Prostate gland (tissue), 2 donors: ENCODE results near the gene TEX44. TPM values are rescaled to one million over a fixed set of nuclear protein-coding genes. Genes with fewer than 3 reads are reported as not detected.

ENCODE experiments used
- DNase-seq: peaks from one replicate; pipeline ENCODE4 v3.0.0-alpha.2; 2019; ENCODE audit warnings: low spot score
- H3K27ac ChIP-seq, 2 donors: fragments of 200-600 bp; sonication (generic); 2 replicates each; pipeline ENCODE4 v1.5.1; 2017 to 2019
- H3K27me3 ChIP-seq: fragments of 200-600 bp; sonication (generic); replicated peaks from 2 replicates; pipeline ENCODE4 v1.5.1; 2019; ENCODE audit not compliant: insufficient read depth
- H3K36me3 ChIP-seq, 2 donors: fragments of 200-600 bp; sonication (generic); 1 replicate in 1 of 2; 2 replicates in 1 of 2; pipeline versions ENCODE4 v1.5.1 to v1.8.1; 2017 to 2019
- H3K4me1 ChIP-seq: fragments of 200-600 bp; sonication (generic); replicated peaks from 2 replicates; pipeline ENCODE4 v1.5.1; 2019
- H3K4me3 ChIP-seq, 2 donors: fragments of 200-600 bp; sonication (generic); 2 replicates each; pipeline ENCODE4 v1.5.1; 2017 to 2019
- H3K9me3 ChIP-seq: fragments of 200-600 bp; sonication (generic); 2 replicates; pipeline ENCODE4 v1.5.1; 2017
- POLR2A ChIP-seq: fragments of 450-650 bp; IDR thresholded peaks from one replicate; pipeline ENCODE4 v1.6.1; 2016; ENCODE audit warnings: antibody characterized with exemption, mild to moderate bottlenecking
- POLR2AphosphoS5 ChIP-seq: sonication (generic); formaldehyde crosslinking; IDR thresholded peaks from one replicate; pipeline ENCODE4 v1.6.1; 2017; ENCODE audit warnings: antibody characterized with exemption
- WGBS: methylation state at CpG from one replicate; pipeline ENCODE4 v1.1.5; 2018; 5-methylcytosine and 5-hydroxymethylcytosine counted together
- intact Hi-C: fragments of 100-400 bp; cut with DNase I; formaldehyde crosslinking; loops from one replicate; pipeline ENCODE4 v1.14.2; 2022
- total RNA-seq, 2 donors: library from RNA; depleted of rRNA; stranded (reverse); fragments of >200 nt; gene quantifications; one replicate each; pipeline ENCODE4 v1.1.0, GENCODE V29; 2016
- TF ChIP-seq, protein P1 (sequence below), 4 experiments: fragments of 200-600 bp in 2 of 4; fragments of 450-650 bp in 2 of 4; sonication (generic) in 2 of 4; IDR thresholded peaks; 1 replicate in 3 of 4; 2 replicates in 1 of 4; pipeline ENCODE4 v1.5.1; 2016 to 2019; ENCODE audit warnings: antibody characterized with exemption in 4 of 4, mild to moderate bottlenecking in 2 of 4, moderate library complexity in 2 of 4

The TEX44 gene
- total RNA-seq, 2 donors from 2014 or later: 10.6 TPM; not detected in 1

DNA sequence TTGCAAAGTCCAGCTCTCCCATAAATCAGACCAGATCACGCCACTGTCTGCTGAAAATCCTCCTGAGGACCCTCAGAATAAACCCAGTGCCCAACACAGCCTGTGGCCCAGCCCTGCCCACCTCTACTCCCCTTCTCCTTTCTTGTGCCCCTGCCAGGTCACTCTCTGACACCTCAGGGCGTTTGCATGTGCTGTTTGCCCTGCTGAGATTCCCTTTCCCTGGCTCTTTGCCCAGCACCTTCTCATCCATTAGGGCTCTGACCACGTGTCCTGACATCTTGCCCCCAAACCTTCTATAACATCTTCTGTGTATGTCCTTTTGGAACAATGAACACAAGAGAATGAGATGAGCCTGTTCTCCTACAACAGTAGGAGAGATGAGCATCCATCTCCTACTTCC lies 43.9 kb upstream of the TEX44 start:
- Histone ChIP-seq H3K4me1 (no peaks in the 10 kb centered on the region), H3K9me3 (no peaks in the 10 kb centered on the region), H3K4me3 (no peak overlapping the region), H3K36me3 (no peaks in the 10 kb centered on the region), H3K27ac (no peak overlapping the region), H3K27me3 (no peaks in the 10 kb centered on the region)
- TF ChIP-seq POLR2A (no peak), POLR2AphosphoS5 (no peak)
- TF ChIP-seq, protein P1, sequence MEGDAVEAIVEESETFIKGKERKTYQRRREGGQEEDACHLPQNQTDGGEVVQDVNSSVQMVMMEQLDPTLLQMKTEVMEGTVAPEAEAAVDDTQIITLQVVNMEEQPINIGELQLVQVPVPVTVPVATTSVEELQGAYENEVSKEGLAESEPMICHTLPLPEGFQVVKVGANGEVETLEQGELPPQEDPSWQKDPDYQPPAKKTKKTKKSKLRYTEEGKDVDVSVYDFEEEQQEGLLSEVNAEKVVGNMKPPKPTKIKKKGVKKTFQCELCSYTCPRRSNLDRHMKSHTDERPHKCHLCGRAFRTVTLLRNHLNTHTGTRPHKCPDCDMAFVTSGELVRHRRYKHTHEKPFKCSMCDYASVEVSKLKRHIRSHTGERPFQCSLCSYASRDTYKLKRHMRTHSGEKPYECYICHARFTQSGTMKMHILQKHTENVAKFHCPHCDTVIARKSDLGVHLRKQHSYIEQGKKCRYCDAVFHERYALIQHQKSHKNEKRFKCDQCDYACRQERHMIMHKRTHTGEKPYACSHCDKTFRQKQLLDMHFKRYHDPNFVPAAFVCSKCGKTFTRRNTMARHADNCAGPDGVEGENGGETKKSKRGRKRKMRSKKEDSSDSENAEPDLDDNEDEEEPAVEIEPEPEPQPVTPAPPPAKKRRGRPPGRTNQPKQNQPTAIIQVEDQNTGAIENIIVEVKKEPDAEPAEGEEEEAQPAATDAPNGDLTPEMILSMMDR (IDR thresholded peaks at IDR 0.05): no peak
- intact Hi-C loops: no loop called here
- DNase-seq: no peak
- 62% methylated on average over 3 of the region's 3 CpGs for WGBS

DNA sequence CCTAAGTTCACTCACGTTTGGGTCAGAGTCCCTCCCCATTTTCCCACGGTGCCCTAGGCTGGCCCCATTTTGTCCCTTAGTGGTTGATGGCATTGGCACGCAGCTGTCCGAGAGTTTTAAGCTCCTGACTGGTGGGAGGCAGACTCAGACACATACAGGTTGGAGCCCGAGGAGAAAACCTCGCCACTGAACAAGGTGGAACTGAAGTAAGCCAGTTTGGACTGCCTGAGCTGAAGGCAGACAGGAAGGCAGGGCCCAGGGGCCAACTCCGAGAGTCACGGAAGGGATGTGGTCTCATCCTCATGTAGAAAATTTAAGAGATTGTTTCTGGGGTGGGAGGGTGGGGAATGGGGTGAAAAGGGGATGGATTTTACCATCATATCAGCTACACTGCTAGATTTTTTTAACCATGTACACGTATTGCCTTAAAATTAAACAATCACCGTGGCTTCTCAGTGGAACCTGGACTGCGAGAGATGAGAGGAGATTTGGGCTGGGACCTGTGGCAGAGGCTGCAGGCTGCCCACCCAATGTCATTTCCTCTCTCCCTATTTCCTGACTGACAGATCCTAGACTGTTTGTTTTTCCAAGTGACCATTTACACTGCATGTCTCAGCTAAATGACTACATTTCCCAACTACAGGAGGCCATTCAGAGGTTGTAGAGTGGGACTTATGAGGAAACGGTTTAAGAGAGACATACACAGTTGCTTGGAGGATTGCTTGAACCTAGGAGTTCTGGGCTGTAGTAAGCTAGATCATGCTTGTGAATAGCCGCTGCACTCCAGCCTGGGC lies 43.0 kb upstream of the TEX44 start:
- H3K4me1 ChIP-seq: no peaks in the 10 kb centered on the region
- no peaks in the 10 kb centered on the region for H3K36me3 ChIP-seq
- H3K9me3 ChIP-seq: no peaks in the 10 kb centered on the region
- H3K4me3 ChIP-seq: no peak overlapping the region
- H3K27ac ChIP-seq: no peak overlapping the region
- DNase-seq: no peak
- no peaks in the 10 kb centered on the region for H3K27me3 ChIP-seq
- TF ChIP-seq POLR2AphosphoS5 (no peak), POLR2A (no peak)
- TF ChIP-seq, protein P1 (IDR thresholded peaks at IDR 0.05): no peak
- intact Hi-C loops: no loop called here
- 83% methylated on average over 13 of the region's 13 CpGs for WGBS

DNA sequence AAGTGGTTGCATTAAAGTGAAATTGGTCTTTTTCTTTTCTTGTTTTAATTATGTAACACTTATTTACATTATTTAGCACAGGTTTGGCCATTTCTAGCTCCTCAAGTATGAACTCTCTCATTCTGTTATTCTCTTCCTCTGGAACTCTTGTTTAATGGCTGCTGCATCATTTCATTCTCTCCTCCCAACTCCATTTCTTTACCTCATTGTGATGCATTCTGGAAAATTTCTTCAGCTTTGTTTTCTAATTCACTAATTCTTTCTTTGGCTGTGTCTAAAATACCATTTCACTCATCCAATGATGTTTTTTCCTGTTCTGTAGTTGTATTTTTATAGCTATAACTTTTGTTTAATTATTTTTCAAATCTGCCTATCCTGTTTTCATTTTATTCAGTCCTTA lies 39.9 kb upstream of the TEX44 start:
- intact Hi-C loops: no loop called here
- H3K36me3 ChIP-seq: no peaks in the 10 kb centered on the region
- DNase-seq: no peak
- no peak overlapping the region for H3K27ac ChIP-seq
- H3K27me3 ChIP-seq: no peaks in the 10 kb centered on the region
- no peak overlapping the region for H3K4me3 ChIP-seq
- H3K9me3 ChIP-seq: no peaks in the 10 kb centered on the region
- TF ChIP-seq POLR2A: no peak
- TF ChIP-seq POLR2AphosphoS5: no peak
- TF ChIP-seq, protein P1 (IDR thresholded peaks at IDR 0.05): no peak
- no peaks in the 10 kb centered on the region for H3K4me1 ChIP-seq

DNA sequence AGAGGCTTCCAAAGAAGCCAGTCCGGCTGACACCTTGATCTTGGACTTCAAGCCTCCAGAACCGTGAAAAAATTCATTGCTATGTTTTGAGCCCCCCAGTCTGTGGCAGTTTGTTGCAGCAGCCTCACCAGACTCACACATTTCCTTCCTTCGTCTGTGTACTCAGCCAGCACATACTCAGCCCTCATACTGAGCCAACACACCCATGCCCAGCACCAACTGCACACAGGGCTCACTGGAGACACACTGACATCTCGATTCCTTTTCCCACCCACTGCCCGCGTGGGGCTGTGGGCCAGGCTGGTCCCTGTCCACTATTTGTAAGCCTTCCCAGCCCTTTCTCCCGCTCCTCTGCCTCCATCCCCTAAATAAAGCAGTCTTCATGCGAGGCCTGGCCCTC lies 38.3 kb upstream of the TEX44 start:
- Histone ChIP-seq H3K36me3 (no peaks in the 10 kb centered on the region), H3K27ac (peak overlapping the region in 1 of 2 donors; percentile 66), H3K27me3 (no peaks in the 10 kb centered on the region), H3K9me3 (no peaks in the 10 kb centered on the region), H3K4me3 (no peak overlapping the region), H3K4me1 (no peaks in the 10 kb centered on the region)
- intact Hi-C loops: no loop called here
- no peak for DNase-seq
- 67% methylated on average over 8 of the region's 8 CpGs for WGBS
- TF ChIP-seq POLR2AphosphoS5 (no peak), POLR2A (no peak)
- TF ChIP-seq, protein P1 (IDR thresholded peaks at IDR 0.05): no peak
